GM19043 (cell line): Measurements from ENCODE around the gene ROR2.
A peak's percentile ranks its signal among the peaks of the same experiment; 100 is the strongest.

Experiments
- ATAC-seq: cut with Tn5 transposase; IDR thresholded peaks from one replicate; pipeline ENCODE4 v1.9.1; 2021; ENCODE audit warnings: low read depth; ENCODE audit not compliant: unreplicated experiment

The ROR2 gene

GRCh38 chr9:91761362-91761761 lies 188.7 kb downstream of the ROR2 start:
- ATAC-seq = no peak

DNA sequence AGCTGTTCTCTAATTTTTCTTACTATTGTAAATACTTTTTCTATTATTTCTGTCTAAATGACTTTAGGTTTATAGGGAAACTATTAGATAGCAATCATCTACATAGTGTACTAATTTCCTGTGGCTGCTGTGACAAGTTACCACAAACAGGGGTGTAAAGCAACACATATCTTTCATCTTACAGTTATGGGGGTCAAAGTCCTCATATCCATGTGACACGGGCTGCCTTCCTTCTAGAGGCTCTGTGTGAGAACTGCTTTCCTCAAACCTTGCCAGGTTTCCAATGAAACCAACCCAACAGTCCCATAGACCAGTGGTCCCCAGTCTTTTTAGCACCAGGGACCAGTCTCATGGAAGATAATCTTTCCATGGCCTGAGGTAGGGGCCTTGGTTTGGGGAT lies 189.1 kb downstream of the ROR2 start:
- no peak for ATAC-seq

DNA sequence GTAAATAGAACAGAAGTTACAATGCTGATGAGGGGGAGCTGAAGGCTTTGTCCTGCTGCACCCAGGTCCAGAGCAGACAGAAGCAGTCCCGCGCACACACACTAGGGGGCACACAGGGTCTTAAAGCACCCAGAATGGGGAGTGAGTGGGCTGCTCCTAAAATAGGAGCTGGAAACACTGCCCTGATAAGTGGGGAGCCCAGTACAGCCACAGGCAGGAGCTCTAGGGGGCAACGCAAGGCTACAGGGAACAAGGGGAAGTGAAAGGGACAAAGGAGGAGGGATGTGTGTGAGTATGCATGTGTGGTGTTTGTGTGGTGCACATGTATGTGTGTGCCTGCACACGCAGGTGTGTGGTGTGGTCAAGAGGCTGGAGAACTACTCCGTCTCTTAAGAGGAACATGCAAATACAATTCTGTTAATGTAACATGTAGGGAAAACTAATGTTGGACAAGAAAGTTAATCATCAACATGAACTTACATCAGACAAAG lies 191.5 kb downstream of the ROR2 start:
- peak; percentile 72 for ATAC-seq

- no peak for ATAC-seq
Measured at GRCh38 chr9:91757782-91758181, 192.2 kb downstream of the ROR2 start.

GRCh38 chr9:91756510-91756780 lies 193.6 kb downstream of the ROR2 start:
- no peak for ATAC-seq

GRCh38 chr9:91755761-91756509 lies 194.1 kb downstream of the ROR2 start:
- no peak for ATAC-seq

GRCh38 chr9:91753711-91754110 lies 196.3 kb downstream of the ROR2 start:
- ATAC-seq = no peak

DNA sequence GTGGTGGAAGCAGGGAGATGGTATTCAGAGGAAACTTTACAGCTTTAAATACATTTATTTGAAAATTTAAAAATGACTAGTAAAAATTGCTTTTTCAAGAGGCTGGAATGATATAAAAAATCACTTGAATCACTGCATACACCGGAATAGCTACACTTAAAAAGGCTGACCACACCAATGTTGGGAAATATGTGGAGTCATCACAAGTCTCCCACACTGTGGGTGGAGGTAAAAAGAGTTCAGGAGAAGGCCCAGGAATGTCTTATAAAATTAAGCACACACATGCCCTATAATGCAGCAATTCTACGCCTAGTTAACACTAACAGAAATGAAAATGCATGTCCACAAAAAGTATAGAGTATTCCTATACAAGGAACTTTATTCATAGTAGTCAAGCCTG lies 198.1 kb downstream of the ROR2 start:
- ATAC-seq = no peak

GRCh38 chr9:91750343-91750742 lies 199.7 kb downstream of the ROR2 start:
- no peak for ATAC-seq

- no peak for ATAC-seq
Measured at GRCh38 chr9:91746904-91747303, 203.1 kb downstream of the ROR2 start.

GRCh38 chr9:91746357-91746756 lies 203.7 kb downstream of the ROR2 start:
- ATAC-seq = no peak

DNA sequence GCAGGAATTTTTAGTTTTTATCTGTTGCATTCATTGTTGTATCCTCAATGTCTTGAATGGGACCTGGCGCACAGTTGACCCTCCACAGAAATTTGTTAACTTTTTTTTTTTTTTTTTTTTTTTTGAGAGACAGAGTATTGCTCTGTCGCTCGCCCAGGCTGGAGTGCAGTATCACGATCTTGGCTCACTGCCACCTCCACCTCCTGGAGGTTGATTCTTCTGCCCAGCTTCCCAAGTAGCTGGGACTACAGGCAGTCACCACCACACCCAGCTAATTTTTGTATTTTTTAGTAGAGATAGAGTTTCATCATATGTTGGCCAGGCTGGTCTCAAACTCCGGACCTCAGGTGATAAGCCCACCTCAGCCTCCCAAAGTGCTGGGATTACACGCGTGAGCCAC lies 205.9 kb downstream of the ROR2 start:
- ATAC-seq = no peak

DNA sequence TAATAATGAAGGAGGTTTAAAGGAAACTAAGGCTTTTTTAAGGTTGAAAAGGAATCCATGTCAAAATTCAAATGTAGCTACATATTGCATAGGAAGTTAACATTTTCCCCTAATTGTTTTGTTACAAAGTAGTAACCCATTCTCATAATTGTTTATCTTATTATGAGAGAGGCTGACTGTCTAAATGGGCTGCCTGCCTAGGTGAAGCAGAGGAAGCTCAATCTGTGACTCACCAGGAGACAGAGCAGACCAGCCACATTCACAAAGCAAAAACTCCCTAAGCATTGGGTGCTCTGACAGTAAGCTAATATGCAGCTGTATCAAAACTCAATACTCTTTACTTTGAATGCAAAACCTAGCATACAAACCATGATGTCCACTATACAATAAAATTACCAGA lies 208.5 kb downstream of the ROR2 start:
- no peak for ATAC-seq

- ATAC-seq = no peak
Measured at GRCh38 chr9:91740701-91741100, 209.3 kb downstream of the ROR2 start.

GRCh38 chr9:91736898-91737601 lies 213.0 kb downstream of the ROR2 start:
- ATAC-seq = no peak

DNA sequence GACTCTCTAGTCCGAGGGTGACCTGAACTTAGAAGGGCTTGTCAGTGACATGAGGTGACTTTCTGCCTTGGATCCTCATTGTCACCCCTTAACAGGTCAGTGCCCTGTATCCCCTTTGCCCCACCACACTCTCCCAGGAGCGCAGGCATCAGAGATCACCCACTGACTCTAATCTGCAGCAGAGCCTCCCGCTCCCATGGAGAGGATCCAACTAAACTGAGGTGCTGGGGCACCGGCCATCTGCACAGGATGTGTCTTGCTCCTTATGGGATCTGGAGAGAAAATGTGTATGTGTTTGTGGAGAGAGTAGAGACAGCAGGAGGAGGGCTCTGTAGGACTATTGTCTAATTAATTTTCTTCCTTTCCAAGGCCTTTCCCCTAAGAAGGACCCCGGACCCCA lies 213.7 kb downstream of the ROR2 start:
- no peak for ATAC-seq

DNA sequence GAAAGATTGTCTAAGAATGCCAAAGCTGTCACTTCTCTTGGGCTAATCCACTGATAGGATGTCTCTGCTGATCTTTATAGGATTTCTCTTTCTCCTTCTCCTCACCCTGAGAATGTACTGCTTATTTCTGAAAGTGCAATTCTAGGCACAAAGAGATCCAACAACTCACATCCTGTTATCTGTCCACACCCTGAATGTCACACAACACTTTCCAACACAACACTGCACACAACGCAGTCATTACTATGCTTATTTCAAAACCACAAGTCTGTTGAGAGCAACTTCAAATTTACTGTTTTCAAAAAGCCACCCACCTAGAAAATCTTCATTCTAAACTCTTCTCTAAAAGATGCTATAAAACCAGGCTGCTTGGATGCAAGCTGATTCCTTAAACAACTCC lies 215.0 kb downstream of the ROR2 start:
- no peak for ATAC-seq

DNA sequence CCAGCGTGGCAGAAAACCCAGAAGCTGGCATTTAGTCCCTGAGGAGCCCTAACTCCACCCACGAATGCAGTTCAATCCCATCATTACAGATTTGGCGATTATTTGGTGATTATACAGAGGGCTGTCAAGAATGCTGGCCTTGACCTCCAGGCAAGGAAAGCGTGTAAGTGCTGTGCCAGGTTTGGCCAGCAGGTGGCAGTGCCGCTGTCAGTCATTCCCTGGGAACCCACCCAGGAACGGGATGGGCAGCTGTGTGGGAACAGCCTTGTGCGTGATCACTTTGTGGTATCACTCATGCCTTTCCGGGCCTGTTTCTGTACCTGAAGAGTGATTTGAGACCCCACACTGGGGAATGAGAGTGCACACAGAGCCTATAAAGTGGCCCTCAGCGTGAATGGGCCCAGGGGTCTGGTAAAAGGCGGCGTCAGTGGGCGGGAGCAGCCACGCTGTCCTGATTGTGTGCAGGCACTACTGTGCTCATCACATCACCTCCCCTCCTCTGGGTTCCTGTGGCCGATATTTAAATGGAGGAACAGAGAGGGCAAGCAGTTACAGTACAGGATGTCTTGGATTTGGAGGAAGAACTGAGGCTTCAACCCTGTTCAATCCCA lies 215.6 kb downstream of the ROR2 start:
- ATAC-seq = no peak

GRCh38 chr9:91733006-91733624 lies 216.9 kb downstream of the ROR2 start:
- no peak for ATAC-seq

- no peak for ATAC-seq
Measured at GRCh38 chr9:91732187-91733005, 217.6 kb downstream of the ROR2 start.

DNA sequence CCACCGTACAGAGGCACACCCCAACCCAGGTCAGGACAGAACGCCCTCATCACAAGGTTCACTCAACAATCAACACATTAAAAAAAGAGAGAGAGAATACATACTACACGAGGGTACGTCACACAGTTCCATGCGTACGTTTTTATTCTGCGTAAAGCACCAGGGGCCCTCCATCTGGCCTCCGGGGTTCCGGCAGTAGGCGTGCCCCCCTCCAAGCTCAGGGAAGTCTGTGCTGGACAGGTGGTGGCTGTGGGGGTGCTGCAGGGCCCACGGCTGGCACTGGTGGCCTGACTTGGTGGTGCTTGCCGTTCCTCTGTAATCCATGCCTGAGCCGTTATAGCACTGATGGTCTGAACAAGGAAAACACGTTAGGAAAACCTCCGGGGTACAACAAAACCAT lies 219.2 kb downstream of the ROR2 start:
- no peak for ATAC-seq
